HL-60 (cell line): Measurements from ENCODE around the gene MAS1.
"Not testable (repeated sequence)": the region's sequence is repeated elsewhere in the genome, so short reads cannot be mapped to it uniquely, and the experiment has no call there.

ENCODE experiments used
- GABPA ChIP-seq: IDR thresholded peaks from 2 replicates; pipeline ENCODE4 v1.6.1; 2012; ENCODE audit warnings: low read depth
- POLR2AphosphoS5 ChIP-seq: IDR thresholded peaks from 2 replicates; pipeline ENCODE4 v1.6.1; 2012; ENCODE audit warnings: low read depth
- TF ChIP-seq, protein P1 (sequence below): IDR thresholded peaks from one replicate; pipeline ENCODE4 v1.5.1; 2011; ENCODE audit warnings: low read length, control low read depth, inconsistent platforms; ENCODE audit not compliant: insufficient read depth
- TF ChIP-seq, protein P2 (sequence below): IDR thresholded peaks from 2 replicates; pipeline ENCODE4 v1.6.1; 2012; ENCODE audit warnings: low read depth; ENCODE audit not compliant: insufficient replicate concordance

DNA sequence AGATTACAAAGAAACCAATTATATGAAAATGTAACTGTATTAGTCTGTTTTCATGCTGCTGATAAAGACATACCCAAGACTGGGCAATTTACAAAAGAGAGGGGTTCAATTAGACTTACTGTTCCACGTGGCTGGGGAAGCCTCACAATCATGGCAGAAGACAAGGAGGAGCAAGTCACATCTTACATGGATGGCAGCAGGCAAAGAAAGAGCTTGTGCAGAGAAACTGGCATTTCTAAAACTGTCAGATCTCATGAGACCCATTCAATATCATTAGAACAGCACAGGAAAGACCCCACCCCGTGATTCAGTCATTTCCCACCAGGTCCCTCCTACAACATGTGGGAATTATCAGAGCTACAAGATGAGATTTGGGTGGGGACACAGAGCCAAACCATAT, 33.4 kb downstream of the MAS1 start:
- TF ChIP-seq, protein P1, sequence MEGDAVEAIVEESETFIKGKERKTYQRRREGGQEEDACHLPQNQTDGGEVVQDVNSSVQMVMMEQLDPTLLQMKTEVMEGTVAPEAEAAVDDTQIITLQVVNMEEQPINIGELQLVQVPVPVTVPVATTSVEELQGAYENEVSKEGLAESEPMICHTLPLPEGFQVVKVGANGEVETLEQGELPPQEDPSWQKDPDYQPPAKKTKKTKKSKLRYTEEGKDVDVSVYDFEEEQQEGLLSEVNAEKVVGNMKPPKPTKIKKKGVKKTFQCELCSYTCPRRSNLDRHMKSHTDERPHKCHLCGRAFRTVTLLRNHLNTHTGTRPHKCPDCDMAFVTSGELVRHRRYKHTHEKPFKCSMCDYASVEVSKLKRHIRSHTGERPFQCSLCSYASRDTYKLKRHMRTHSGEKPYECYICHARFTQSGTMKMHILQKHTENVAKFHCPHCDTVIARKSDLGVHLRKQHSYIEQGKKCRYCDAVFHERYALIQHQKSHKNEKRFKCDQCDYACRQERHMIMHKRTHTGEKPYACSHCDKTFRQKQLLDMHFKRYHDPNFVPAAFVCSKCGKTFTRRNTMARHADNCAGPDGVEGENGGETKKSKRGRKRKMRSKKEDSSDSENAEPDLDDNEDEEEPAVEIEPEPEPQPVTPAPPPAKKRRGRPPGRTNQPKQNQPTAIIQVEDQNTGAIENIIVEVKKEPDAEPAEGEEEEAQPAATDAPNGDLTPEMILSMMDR: not testable (repeated sequence)
- not testable (repeated sequence) for TF ChIP-seq GABPA, POLR2AphosphoS5
- TF ChIP-seq, protein P2, sequence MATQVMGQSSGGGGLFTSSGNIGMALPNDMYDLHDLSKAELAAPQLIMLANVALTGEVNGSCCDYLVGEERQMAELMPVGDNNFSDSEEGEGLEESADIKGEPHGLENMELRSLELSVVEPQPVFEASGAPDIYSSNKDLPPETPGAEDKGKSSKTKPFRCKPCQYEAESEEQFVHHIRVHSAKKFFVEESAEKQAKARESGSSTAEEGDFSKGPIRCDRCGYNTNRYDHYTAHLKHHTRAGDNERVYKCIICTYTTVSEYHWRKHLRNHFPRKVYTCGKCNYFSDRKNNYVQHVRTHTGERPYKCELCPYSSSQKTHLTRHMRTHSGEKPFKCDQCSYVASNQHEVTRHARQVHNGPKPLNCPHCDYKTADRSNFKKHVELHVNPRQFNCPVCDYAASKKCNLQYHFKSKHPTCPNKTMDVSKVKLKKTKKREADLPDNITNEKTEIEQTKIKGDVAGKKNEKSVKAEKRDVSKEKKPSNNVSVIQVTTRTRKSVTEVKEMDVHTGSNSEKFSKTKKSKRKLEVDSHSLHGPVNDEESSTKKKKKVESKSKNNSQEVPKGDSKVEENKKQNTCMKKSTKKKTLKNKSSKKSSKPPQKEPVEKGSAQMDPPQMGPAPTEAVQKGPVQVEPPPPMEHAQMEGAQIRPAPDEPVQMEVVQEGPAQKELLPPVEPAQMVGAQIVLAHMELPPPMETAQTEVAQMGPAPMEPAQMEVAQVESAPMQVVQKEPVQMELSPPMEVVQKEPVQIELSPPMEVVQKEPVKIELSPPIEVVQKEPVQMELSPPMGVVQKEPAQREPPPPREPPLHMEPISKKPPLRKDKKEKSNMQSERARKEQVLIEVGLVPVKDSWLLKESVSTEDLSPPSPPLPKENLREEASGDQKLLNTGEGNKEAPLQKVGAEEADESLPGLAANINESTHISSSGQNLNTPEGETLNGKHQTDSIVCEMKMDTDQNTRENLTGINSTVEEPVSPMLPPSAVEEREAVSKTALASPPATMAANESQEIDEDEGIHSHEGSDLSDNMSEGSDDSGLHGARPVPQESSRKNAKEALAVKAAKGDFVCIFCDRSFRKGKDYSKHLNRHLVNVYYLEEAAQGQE: not testable (repeated sequence)
